H1 (cell line): Measurements from ENCODE around the gene SUCLG2. TPM values are rescaled to one million over a fixed set of nuclear protein-coding genes. Genes with fewer than 3 reads are reported as not detected.

ENCODE experiments used
- TAF1 ChIP-seq: IDR thresholded peaks from 2 replicates; pipeline ENCODE4 v1.6.1; 2011; ENCODE audit warnings: mild to moderate bottlenecking, low read depth, low read length
- TBP ChIP-seq: IDR thresholded peaks from 2 replicates; pipeline ENCODE4 v1.6.1; 2011; ENCODE audit warnings: low read depth, low read length, improper control_type of control experiment
- ZNF274 ChIP-seq: IDR thresholded peaks from 2 replicates; pipeline ENCODE4 v1.7.0; 2012; ENCODE audit warnings: low read length, borderline replicate concordance; ENCODE audit errors: extremely low read depth
- polyA plus RNA-seq, 7 experiments: library from polyadenylated mRNA; depleted of rRNA in 3 of 7; stranded (reverse) in 5 of 7; unstranded in 2 of 7; fragments of >200 nt in 5 of 7; fragments of 200-250 nt in 2 of 7; gene quantifications; 1 replicate in 5 of 7; 2 replicates in 1 of 7; 4 replicates in 1 of 7; pipeline versions ENCODE4 v1.2.1 to v1.2.3, GENCODE V29; 2011 to 2013; ENCODE audit warnings: missing spikeins in 2 of 7, mixed read lengths in 2 of 7
- total RNA-seq: library from RNA; stranded (reverse); fragmentation: NEBNext Ultra II Directional; extraction: Animal tissue kit (Norgen Biotek cat#: 25700); gene quantifications from 2 replicates; pipeline ENCODE4 v1.2.1, GENCODE V29; 2021

SUCLG2 gene
- total and polyA plus RNA-seq, 2 of the 8 experiments (the other 6 are each of a cell fraction or from before 2014, with no cell fraction given), result 12.9 to 46.2 TPM

GRCh38 chr3:67646586-67647234 is 7.7 kb downstream of the SUCLG2 start (continued):
- TF ChIP-seq TBP (no peak), ZNF274 (no peak), TAF1 (no peak)
